Nucleus accumbens (tissue), 56 donors: ENCODE data around the gene AKR1A1.
A peak's percentile ranks its signal among the peaks of the same experiment; 100 is the strongest.
"Not testable (repeated sequence)": the region's sequence is repeated elsewhere in the genome, so short reads cannot be mapped to it uniquely, and the experiment has no call there.

ENCODE experiments used
- DNase-seq, 56 donors: peaks; one replicate each; lab custom pipeline; 2025; lab: John Stamatoyannopoulos, UW

The AKR1A1 gene

DNA sequence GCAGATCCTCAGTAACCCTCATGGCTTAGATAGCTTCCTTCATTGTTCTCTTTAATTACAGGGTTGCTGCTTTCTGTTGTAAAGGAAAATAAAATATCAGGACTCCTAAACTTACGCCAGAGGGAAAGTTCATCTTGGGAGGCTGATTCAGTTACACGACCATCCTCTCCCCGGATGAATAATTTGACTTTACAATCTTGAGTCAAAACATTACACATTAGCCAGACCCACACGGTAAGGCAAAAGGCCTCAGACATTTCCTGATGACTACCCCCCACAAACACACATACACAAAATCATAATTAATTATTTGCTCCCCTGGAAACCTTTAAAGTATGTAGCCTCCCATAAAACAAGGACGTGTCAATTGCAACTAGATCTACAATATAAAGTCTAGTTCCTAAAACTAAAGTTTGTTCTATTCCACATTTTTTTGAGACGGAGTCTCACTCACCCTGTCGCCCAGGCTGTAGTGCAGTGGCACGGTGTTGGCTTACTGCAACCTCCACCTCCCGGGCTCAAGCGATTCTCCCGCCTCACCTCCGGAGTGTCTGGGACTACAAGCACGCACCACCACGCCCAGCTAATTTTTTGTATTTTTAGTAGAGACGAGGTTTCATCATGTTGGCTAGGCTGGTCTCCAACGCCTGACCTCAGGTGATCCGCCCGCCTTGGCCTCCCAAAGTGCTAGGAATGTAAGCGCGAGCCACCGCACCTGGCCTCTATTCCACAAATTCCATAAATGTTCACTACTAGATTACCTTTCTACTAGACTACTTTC lies 28.1 kb upstream of the AKR1A1 start:
- DNase-seq, result no peak

DNA sequence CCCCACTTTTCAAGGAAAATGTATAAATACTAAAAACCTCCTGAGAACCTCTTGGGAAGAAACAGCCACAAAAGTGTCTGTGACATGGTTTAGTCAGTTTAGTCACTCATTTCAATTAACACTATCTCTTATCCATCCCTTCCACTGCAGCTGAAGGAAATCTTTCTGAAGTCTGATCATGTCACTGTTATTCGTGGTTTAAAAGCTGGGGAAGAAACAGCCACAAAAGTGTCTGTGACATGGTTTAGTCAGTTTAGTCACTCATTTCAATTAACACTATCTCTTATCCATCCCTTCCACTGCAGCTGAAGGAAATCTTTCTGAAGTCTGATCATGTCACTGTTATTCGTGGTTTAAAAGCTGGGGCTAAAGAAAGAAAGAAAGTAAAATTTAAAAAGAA lies 27.1 kb upstream of the AKR1A1 start:
- DNase-seq, result not testable (repeated sequence)

DNA sequence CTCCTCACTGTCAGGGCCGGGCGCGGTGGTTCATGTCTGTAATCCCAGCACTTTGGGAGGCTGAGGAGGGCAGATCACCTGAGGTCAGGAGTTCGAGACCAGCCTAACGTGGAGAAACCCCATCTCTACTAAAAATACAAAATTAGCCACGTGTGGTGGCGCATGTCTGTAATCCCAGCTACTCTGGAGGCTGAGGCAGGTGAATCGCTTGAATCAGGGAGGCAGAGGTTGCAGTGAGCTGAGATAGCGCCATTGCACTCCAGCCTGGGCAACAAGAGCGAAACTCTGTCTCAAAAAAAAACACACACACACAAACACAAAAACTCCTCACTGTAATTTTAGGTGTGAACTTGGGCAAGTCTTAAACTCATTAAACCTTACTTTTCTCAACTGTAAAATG lies 26.7 kb upstream of the AKR1A1 start:
- DNase-seq, result not testable (repeated sequence)

DNA sequence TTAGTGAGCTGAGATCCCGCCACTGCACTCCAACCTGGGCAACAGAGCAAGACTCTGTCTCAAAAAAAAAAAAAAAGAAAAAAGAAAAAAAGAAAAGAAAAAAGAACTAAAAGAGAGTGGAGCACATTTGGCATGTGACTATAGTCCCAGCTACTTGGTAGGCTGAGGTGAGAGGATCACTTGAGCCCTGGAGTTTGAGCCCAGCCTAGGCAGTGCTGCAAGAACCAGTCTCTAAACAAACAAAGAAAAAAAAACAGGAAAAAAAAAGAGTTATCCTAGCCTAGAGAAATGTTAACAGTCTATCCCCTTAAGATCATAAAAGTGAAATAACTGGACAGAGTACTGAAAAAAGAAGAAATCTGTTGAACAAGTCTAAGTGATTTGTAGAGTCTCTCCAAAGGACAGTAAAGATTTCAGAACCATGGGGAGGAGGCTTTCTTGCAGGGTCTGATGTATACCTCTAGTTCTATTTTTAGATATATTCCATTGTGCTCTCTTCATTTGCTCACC lies 24.4 kb upstream of the AKR1A1 start:
- DNase-seq, result no peak

- no peak for DNase-seq
Observed at GRCh38 chr1:45530632-45531135, 19.9 kb upstream of the AKR1A1 start.

GRCh38 chr1:45531873-45532272 lies 18.8 kb upstream of the AKR1A1 start:
- no peak for DNase-seq

DNA sequence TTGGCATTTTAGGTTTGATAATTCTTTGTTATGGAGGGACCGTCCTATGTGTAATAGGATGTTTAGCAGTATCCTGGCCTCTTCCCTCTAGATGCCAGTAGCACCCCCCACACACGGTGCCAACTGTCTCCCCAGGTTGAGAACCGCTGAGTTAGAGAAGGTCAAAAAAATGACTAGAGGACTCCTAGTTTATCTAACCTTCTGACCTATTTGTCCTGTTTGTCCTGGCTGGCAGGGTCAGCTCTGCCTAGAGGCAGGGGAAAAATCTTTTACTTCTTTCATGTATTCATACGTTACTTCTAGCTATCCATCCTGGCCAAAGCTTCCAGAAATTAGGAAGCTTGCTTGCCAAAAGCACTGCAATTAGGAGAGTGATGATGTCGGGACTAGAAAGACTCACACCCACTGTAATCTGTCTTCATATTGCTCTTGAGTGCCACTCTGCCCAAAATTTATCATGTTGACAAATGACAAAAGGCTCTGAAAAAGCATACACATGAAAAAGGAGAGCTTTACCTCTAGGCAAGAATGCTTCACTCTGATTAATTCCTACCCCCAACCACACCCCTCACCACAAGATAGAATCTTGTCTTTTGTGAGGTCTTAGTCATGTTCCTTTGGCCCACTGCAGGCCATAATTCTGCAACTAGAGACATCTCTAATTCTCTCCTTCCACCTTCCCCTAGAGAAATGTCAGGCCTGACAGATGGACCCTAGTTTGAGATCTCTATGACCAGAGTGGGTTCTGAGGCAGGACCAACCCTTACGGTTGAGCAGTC lies 14.4 kb upstream of the AKR1A1 start:
- no peak for DNase-seq

DNA sequence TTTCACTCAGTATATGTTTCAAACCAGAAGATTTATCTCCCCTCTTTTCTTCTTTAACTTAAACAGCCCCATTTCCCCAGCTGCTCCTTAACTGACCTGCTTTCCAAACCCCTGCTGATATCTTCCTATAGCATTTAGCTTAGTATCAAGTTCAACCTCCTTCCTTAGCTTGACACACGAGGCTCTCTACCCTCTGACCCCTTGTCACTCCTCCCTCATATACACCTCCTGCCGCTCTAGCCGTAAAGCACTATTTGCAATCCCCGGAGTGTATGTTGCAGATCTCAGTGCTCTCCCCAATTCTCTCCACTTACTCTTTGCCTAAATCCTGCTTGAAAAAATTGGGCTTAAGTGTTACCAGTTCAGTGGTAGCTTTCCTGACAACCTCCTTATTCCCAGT lies 13.7 kb upstream of the AKR1A1 start:
- DNase-seq, result no peak

- no peak for DNase-seq
Observed at GRCh38 chr1:45541193-45541592, 9.4 kb upstream of the AKR1A1 start.

GRCh38 chr1:45542591-45542990 lies 8.0 kb upstream of the AKR1A1 start:
- no peak for DNase-seq

GRCh38 chr1:45543581-45544417 lies 6.8 kb upstream of the AKR1A1 start:
- DNase-seq, result peak in 25 of 56 donors; percentile 1 to 56 (median 14)

GRCh38 chr1:45544530-45544929 lies 6.1 kb upstream of the AKR1A1 start:
- DNase-seq, result no peak

DNA sequence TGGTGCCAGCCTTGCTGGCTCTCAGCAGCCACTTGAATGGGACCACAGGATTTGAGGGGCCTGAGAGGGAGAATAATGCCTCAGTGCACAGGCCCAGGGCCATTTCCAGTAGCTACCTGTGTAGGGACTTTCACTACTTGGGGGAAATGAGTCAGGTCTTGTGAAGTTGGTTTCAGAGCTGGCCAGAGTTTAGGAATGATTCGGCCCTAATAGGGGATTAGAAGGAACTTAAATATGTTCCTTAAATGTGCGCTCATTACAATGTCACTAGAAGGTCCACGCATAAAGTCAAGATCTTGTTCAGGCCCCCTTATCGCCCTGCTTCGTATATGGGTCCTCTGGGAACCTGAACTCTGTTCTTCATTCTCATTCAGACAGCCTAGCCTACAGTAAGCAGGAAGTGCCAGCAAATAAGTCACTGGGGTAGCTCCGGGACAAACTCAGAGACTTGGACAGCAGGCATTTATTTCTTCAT lies 5.6 kb upstream of the AKR1A1 start:
- DNase-seq, result no peak

GRCh38 chr1:45545553-45546310 lies 4.9 kb upstream of the AKR1A1 start:
- no peak for DNase-seq

GRCh38 chr1:45551684-45552083 lies 1.1 kb downstream of the AKR1A1 start:
- no peak for DNase-seq

DNA sequence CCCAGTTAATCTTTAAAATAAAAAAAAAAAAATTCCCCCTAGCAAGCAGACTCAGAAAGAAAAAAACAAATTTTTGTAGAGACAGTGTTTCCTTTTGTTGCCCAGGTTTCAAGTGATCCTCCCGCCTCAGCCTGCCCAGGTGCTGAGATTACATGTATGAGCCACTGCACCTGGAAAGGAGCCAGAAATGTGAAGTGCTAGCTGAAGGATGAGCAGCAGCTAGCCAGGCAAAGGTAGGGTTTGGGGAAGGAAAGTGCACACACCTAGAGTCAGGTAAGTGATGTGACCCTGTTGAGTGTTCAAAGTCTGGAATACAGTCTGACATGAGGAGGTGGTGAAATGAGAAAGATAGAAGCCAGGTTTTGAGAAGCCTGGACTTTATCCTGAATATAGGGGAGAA lies 1.7 kb downstream of the AKR1A1 start:
- no peak for DNase-seq

GRCh38 chr1:45554198-45554597 lies 3.6 kb downstream of the AKR1A1 start:
- DNase-seq, result no peak

GRCh38 chr1:45557422-45557944 lies 6.9 kb downstream of the AKR1A1 start:
- no peak for DNase-seq

DNA sequence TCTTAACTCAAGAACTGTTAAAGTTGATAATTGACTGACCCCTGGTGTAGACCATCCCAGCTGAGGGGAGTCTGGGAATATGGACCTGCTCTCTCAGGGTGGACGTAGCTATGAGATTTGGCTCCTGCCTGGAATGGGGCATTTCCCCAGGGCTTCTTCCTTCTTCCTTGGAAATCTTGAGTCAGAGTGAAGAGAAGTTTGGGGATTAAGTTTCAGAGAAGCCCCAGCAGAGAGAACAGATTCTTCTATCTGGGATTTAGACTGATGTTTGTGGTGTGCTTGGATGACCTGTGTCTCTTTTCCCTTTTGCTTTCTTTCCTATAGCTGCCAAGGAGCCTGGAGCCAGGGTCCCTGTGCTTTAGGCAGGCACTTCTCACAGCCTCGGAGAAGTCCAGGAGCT lies 13.2 kb downstream of the AKR1A1 start:
- no peak for DNase-seq

DNA sequence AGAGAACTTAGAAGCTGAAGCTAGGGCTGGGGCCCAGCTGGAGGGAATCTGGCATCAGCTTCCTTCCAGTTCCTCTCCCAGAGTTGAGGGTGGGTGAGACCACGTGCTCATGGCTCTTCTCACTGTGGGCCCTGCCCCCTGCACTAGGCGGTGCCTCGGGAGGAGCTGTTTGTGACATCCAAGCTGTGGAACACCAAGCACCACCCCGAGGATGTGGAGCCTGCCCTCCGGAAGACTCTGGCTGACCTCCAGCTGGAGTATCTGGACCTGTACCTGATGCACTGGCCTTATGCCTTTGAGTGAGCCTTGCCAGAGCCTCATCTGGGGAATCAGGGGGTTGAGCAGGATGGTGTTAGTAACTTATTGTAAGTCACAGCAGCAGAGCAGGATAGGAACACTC lies 16.1 kb downstream of the AKR1A1 start:
- no peak for DNase-seq
